AG09309 (cell line): Measurements from ENCODE around the gene ATP8A2.

Source experiments
- DNase-seq: peaks from one replicate; pipeline ENCODE4 v3.0.0-alpha.2; 2010; ENCODE audit warnings: low read depth
- H3K4me3 ChIP-seq: 2 replicates; pipeline ENCODE4 v1.5.1; 2011; ENCODE audit warnings: mild to moderate bottlenecking, low read depth, low read length, moderate library complexity; ENCODE audit not compliant: control insufficient read depth
- TF ChIP-seq, protein P1 (sequence below): IDR thresholded peaks from 2 replicates; pipeline ENCODE4 v1.5.1; 2011; ENCODE audit warnings: mild to moderate bottlenecking, low read depth, low read length, inconsistent platforms; ENCODE audit not compliant: insufficient read depth, control insufficient read depth; ENCODE audit errors: missing control alignments

Gene ATP8A2

DNA sequence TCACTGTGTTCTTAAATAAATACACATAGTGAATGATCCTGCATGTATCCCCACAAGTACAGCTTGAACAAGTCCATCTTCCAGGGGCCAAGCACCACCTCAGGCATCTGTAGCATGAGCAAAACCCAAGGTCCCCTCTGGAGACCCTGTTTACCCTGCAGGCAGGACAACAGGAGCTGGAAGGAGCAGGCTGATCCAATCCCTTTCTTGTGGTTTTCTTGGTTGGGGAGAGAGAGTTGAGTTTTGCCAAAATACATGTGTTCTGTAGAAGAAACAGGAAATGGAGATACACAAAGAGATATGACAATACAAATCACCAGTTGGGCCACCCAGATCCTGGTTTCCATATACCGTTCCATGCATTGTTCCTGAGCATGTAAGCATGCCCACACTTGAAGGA is 587.2 kb downstream of the ATP8A2 start:
- TF ChIP-seq, protein P1, sequence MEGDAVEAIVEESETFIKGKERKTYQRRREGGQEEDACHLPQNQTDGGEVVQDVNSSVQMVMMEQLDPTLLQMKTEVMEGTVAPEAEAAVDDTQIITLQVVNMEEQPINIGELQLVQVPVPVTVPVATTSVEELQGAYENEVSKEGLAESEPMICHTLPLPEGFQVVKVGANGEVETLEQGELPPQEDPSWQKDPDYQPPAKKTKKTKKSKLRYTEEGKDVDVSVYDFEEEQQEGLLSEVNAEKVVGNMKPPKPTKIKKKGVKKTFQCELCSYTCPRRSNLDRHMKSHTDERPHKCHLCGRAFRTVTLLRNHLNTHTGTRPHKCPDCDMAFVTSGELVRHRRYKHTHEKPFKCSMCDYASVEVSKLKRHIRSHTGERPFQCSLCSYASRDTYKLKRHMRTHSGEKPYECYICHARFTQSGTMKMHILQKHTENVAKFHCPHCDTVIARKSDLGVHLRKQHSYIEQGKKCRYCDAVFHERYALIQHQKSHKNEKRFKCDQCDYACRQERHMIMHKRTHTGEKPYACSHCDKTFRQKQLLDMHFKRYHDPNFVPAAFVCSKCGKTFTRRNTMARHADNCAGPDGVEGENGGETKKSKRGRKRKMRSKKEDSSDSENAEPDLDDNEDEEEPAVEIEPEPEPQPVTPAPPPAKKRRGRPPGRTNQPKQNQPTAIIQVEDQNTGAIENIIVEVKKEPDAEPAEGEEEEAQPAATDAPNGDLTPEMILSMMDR, result no peak
- no peak for DNase-seq

DNA sequence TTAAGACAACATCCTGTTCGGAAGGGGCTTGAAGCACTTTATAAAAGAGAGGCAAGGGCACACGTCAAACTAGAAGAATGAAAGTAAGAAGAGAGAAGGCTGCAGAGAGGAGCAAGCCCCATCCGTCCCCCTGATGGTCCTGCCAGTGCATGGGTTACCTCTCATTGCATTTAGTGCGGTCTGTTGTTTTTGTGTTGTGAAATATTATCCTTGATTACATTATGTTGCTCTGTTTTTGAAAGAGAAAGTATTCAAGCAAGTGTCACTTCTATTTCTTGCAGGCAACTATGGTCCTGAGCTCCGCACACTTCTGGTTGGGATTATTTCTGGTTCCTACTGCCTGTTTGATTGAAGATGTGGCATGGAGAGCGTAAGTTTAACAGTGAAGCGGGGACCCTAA is 589.5 kb downstream of the ATP8A2 start:
- DNase-seq, result no peak
- TF ChIP-seq, protein P1, result no peak
- no peak overlapping the region for H3K4me3 ChIP-seq

More for the DNA sequence above, 587.2 kb downstream of the ATP8A2 start:
- H3K4me3 ChIP-seq, result no peak overlapping the region

DNA sequence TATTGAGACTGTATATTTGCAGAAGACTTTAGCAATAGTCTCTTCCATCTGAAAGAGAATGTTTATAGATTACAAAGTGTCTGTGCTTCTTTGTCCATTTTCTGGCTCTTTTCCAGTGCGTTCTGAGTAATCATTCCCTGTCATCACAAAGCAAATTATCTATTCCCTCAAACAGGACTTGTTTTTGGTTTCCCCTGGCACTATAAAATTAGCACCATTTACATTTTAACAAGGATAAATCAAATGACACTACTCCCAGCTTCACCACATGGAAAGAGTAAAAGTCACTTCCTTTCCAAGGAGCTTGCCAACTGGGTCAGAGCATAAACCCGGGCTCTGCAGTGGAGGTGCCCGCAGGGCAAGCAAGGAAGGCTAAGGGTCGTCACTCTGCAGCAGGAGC is 591.9 kb downstream of the ATP8A2 start:
- TF ChIP-seq, protein P1, result no peak
- DNase-seq, result no peak
- H3K4me3 ChIP-seq, result no peak overlapping the region

DNA sequence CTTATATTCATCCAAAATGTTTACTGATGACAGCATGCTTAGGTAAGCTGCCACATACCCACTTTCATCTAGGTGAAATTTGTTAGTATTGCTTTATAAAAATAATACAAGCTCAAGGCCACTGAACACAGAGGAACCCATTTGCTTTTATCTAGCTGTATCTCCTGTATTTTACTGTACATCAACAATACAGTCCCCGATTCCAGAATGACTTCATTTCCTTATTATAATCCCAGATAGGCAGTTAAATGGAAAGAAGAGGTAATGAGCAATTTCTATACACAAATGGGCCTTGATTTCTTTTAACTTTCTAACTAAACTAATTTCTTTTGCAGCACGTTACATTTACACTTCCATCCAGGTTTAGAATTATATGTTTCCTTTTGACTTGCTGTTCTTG is 593.8 kb downstream of the ATP8A2 start:
- TF ChIP-seq, protein P1, result no peak
- DNase-seq, result no peak
- H3K4me3 ChIP-seq, result no peak overlapping the region

DNA sequence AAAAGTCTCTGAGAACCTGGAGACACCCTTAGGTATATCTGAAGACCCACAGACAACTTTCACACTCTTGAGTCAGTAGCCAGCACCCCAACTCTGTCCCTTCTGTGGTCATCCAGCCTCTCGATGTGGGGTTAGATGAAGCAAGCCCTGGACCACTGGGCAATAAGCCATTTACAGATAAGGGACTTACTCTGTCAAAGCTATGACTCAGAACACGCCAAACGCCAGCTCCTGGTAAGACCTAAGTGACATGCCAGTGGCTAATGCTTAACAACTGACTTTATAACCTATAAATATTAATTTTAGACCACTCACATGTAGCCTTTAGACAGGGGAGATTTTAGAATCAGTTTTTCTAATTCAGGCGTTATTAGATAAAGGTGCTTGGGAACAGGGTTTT is 594.3 kb downstream of the ATP8A2 start:
- DNase-seq, result no peak
- no peak overlapping the region for H3K4me3 ChIP-seq
- TF ChIP-seq, protein P1, result no peak

DNA sequence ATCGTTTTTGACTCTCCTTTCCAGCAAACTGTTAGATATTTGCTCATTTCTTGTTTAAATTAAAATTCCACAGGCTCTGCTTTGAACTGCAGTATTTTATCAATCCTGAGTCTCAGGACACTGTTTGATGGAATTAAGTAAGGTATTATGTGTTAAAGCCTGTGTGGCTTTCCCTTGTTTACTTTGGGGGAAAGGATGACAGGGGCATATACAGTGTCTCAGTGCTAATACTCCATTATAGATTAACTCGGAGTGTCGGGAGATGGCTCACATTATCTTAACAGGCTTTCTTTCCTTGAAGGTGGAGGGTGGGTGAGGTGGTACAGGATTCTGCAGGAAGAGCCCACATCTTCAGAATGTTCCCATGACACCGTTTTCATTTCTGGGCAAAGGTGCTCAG is 595.4 kb downstream of the ATP8A2 start:
- DNase-seq, result no peak
- TF ChIP-seq, protein P1, result no peak
- H3K4me3 ChIP-seq, result no peak overlapping the region

DNA sequence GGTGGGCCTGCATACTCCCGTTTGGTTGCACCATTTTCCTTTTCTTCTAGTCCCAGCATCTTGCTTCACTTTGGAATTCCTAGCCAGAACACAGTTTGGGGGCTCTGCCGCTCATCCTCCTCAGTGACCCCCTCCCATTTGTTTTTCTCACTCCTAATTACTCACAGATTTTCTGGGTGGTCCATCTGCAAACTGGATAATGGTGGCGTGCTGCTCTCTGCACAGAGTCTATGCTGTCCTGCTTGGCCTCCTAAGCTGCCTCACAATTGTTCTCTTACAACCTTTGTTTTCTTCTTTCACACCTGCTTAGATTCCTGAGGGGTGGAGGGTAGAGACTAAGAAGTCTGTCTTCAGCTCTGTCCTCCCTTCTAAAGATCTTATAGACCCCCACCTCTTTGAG is 599.3 kb downstream of the ATP8A2 start:
- TF ChIP-seq, protein P1, result no peak
- no peak overlapping the region for H3K4me3 ChIP-seq
- DNase-seq, result no peak
